HPDE6-E6E7 (cell line): Measurements from ENCODE around the gene PAX7.
A peak's percentile ranks its signal among the peaks of the same experiment; 100 is the strongest.
"Not testable (repeated sequence)": the region's sequence is repeated elsewhere in the genome, so short reads cannot be mapped to it uniquely, and the experiment has no call there.

Experiments used
- DNase-seq: peaks from one replicate; pipeline ENCODE4 v3.0.0; 2011; ENCODE audit warnings: missing footprints; ENCODE audit errors: extremely low spot score

PAX7 gene

DNA sequence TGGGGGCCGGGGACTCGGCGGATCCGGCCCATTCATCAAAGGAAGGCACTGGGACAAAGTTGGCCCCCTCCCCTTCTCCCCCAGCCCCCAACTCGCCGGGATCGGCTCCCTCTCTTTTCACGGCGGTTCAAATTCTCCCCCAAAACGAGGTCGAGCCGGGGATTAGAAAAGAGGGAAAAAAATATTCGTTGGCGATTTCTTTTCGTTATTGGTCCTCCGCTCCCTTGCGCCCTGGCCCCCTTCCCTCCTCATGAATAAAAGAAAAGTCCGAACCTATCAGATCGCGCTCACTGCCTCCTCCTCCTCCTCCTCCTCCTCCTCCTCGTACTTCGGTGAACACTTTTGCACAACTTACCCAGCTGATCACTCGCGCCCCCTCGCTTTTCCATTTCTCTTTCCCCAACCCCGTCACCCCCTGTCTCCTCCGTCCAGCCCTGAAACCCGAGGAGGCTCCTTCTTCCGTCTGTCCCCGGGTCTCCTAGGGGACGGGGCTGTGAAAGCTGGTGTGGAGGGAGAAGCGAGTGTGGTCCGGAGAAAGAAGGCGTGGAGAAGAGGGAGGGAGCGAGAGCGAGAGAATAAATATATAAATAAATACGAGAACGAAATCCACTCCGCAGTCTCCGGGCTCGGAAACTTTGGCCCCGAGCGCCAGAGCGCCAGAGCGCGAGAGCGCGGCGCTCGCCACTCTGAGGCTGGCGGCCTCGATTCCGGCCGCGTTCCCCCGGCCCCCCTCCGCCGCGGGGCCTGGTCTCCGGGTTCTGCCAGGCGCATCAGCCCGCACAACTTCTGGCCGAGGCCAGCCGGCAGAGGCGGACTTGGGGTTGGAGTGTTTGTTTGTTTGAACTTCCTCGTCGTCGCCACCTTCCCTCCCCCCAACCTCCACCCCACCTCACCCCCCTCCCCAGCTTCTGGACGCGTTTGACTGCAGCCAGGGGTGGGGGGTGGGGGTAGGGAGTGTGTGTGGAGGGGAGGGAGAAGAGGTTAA lies at the start of gene PAX7:
Gene PAX7 (plus strand): TSS at position 336 of the 985 bp plus-strand sequence. CDS start 758 bp downstream, outside the sequence.
- no peak for DNase-seq

DNA sequence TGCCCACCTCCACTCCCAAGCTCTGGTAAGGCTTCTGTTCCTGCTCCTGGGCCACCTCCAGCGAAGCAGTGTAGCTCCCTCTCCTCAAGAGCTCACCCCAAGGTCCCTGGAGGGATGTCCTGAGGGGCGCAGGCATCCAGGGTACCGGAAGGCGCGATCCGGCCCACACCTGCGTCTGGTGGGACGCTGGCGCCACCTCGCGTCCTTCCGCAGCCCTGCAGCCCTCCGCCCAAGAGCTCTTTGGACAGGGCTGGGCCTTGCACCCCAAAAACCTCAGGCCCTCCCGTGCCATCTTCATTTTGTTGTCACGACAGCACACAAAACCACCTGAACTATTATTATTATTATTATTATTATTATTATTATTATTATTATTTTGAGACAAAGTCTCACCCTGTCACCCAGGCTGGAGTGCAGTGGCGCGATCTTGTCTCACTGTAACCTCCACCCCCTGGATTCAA lies 49.2 kb upstream of the PAX7 start:
- no peak for DNase-seq

DNA sequence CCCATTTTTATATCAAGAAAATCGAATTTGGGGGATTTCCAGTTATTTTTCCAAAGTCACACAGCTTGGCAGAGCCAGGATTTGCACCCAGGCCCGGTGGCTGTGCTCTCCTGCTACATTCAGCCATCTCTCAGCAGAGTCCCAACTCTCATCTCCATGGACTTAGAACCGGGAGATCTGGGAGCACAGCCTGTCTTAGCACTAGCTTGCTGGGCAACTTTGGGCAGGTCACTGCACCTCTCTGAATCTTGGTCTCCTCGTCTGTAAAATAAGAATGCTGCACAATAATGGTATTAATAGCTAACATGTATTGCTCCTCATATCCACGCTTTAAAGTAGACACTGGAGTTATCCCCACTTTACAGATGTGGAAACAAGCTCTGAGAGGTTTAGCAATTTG lies 47.8 kb upstream of the PAX7 start:
- no peak for DNase-seq

DNA sequence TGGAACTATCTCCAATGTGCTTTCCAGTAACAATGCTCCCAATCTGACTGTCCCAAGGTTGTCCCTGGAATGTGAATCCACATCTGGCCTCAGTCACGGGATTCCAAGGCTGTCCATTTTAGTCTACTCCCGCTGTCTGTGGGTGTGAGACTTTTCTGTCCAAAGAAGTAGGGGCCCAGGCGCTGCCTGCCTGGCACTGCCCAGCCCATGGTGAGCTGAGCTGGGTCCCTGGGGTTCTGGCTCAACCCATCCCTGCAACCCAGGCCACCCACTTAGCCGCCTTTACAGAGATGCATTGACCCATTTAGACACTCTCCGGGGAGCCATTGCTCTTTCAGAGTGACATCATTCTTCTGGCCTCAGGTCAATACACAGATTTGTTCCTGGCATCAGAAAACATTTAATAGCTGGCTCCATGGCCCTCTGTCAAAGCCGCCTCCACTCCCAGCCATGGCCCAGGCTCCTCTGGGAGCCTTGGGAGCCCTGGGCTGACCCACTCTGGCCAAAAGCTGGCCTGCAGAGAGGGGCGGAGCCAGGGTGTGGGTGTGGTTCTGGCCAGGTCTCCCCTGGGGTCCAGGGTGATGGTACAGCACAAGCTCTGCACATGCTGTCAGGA lies 47.2 kb upstream of the PAX7 start:
- DNase-seq, result no peak

DNA sequence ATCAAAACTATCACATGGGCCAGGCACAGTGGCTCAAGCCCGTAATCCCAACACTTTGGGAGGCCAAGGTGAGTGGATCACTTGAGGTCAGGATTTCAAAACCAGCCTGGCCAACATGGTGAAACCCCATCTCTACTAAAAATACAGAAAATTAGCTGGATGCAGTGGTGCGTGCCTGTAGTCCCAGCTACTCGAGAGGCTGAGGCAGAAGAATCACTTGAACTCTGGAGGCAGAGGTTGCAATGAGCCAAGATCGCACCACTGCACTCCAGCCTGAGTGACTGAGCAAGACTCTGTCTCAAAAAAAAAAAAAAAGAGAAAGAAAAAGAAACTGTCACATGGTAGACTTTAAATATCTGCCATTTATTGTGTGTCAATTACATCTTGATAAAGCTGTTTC lies 44.6 kb upstream of the PAX7 start:
- not testable (repeated sequence) for DNase-seq

DNA sequence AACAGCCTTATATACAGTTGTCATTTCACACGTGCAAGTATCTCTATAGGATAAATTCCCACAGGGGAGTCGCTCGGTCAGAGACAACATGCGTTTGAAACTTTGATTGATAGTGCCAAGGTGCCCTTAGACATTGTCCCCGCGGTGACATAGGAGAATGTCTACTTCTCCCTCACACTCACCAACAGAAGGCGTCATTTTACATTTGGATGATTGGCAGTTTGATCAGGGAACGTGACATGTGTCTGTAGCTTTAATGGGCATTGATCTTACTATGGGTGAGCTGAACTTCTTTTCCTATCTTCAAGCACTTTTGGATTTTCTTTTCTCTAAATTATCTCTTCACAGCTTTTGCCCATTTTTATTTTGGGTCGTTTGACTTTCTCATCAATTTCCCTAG lies 42.6 kb upstream of the PAX7 start:
- no peak for DNase-seq

DNA sequence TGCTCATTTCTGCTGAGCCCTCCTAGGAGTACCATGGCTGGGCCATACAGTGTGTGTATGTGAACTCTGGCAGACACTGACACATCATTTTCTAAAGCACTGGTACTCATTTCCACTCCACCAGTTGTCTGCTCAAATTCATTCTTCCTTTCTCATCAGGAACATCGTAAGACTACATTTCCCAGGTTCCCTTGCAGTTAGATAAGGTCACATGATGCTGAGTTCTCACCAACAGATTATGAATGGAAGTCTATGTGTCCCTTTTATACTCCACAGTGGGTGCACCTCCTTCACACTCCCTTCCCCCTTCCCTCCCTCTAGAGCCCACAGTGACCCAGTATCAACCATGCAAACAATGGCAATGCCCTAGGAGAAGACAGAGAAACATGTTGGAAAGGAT lies 38.3 kb upstream of the PAX7 start:
- no peak for DNase-seq

DNA sequence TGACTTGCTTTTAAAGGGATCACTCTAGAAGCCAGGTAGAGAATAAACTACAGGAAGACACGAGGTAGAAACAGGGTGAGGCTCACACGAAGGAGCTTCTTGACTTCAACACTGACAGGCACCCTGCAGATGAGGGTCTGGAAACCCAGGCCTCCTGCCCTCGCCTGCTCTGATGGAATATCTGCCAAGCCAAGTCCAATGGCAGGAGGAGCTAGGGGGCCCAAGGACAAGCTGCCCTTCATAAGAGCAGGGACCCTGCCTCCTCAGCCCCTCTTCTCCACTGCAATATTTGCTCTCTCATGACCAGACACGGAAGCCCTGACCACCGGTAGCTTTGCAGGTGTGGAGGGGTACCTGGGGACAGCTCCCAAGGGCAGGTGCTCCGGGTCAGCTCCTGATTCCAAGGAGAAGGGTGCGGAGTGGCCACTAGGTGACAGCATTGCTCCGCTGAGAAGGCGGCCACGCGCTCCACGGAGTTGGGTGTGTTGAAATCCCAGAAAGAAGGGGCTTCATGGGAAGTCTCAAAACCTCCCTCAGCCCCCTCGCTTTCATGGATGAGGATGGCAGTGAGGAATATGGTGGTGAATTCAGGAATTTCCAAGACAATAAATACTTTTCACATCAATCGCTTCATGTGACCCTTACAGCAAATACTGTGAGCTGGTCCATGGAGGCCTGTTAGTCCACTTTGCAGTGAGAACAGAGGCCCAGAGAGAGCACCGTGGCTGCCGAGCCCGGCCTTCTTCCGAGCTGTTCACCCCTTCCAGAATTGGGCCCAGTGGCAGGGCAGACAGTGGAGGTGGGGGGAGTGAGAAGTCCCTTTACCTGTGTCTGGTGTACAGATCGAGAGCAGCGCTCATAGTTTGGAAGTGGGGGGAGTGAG lies 33.2 kb upstream of the PAX7 start:
- peak; percentile 49 for DNase-seq

DNA sequence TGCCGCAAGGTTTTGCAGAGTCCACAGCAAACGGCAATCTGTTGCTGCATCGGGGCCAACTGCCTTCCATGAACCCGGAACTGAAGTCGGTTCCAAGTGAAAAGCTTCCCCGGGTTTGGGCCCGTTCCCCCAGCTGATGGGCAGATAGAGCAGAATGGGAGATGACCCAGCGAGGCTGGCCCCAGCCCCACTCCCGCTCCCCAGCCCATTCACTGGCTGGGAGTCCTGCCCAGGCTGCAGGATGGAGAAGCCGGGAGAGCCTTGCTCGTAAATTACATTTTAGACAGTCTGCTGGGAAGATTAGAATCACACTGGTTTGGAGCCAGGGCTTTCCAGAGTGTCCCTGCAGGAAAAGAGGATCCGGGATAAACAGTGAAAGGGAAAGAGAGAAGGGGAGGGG lies 31.6 kb upstream of the PAX7 start:
- no peak for DNase-seq

DNA sequence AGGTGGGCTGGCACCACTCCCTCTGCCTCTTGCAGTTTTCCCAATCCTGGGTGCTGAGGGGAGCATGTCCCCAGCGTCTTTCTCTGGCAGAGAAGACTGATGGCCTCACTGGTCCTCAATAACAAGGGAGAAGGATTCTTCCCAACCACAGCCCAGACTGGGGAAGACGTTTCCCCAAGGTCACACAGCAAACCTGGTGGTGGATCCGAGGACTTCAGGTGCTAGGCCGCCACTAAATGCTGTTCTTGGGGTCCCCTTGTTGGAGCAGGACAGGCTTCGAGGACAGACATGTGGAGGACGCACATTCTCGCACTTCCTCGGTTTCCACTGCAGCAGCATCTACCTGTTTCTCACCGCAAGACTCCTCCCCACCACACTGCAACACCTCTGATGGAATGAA lies 30.9 kb upstream of the PAX7 start:
- no peak for DNase-seq

DNA sequence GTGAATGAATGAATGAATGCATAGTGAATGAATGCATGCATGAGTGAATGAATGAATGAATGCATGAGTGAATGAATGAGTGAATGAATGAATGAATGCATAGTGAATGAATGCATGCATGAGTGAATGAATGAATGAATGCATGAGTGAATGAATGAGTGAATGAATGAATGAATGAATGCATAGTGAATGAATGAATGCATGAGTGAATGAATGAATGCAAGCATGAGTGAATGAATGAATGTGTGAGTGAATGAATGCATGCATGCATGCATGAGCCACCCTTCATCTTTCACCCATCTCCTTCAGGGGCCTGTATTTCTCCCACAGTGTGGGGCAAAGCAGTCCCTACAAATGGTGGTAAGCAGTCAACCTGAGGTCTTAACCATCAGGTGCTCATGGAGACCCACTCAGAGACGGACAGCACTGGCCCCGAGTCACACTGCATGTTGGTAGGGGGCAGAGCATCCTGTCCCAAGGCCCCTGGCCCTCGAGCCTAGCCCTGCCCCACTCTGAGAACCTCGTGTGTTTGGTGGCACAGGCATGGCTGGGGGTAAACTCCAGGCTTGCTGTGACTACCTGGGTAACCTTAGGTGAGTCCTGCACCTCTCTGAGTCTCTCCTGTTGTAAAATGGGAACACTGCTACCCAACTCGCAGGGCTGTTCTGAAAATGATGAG lies 28.0 kb upstream of the PAX7 start:
- no peak for DNase-seq

DNA sequence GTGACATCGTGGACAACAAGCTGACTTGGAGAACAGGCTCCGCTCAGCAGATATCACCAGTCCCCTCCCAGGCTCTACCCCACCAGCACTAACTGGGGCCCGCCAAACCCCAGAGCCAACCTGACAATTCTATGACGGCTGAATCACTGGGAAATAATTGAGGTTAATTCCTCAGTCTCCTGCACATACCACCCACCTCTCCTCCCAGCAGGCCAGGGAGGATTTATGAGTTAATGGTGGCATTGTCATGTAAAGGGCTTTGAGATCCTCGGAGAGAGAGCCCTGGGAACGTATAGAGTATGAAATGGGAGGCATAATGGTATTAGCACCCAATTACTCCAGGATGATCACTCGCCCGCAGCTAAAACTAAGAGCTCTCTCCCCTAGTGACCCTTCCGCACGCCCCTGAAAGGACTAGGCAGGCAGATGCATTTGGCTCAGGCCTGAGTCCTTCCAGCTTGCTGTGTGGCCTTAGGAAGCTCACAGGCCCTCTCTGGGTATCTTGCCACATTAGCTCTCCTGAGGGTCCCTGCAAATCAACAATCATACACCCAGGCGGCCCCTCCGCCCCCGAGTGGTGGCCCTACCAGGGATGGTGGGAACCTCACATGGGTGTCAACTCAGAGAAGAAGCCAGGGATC lies 27.3 kb upstream of the PAX7 start:
- DNase-seq, result no peak

DNA sequence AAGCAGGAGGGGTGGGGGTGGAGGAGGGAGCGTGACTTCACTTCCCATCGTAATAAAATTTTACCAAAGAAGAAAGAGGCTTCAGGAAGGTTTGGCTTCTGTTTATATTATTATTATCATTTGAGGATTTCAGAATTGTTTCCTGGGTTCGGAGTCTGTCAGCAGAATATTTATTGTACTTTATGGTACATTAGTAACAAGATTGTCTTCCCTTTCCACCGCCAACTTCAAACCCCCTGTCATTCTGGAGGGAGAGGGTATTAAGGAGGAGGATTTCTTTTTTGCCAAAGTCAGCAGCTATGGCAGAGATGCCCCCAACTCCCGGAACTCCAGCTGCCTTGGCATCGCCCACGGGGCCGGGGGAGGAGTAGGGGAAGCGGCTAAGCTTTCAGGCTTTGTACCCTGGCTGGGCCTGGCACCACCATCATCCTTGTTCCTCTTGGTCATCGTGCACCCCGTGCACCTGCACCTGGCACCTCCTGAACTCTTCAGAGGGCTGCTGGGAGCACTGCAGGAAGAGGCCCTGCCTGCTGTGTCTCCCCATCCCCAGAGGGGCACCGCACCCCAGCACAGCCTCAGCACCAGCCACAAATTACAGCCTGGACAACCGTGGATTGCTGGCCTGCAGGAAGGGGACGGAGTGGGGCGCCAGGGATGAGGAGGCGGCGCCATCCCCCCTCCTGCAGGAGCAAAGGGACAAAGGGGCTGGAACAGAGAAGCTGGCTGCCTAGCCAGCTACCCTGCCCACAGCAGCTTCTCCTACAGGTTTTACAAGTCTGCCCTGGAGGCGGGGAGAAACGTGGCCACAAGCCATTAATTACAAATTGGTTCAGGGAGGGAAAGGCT lies 24.0 kb upstream of the PAX7 start:
- DNase-seq, result no peak

DNA sequence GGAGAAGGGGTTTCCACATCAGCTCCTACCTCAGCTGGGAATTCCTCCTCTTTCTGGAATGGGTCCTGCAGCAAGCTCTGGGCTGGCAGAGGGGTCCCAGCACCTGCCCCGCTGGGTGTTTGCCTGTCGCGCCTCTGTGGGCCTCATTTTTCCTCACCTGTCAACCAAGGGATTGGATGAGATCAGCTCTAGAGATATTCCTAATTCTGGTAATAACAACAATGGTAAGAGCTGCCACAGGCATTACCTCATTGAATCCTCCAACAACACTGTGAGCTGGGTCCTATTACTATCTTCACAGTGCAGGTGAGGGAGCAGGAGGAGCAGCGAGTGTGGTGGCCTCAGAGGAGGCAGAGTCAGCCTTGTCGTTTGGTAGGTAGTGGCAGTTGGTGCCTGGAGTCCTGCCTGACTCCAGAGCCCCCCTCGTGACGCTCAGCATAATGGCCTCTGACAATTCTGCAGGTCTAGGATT lies 23.3 kb upstream of the PAX7 start:
- DNase-seq, result no peak

DNA sequence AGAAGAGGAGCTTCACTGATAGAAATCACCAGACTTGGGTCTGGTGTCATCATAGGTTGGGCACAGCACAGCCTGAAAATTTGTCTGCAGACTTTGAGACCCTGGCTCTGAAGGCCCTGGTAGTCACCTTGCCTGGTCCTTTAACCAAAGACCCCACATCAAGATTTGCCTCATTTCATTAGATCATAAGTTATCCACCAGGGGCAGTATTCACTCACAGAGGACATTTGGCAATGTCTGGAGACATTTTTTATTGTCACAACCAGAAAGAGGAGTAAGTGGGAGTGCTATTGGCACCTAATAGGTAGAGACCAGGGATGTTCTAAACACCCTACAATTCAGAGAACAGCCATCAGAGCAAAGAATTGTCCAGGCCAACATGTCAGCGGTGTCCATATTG lies 22.1 kb upstream of the PAX7 start:
- no peak for DNase-seq

DNA sequence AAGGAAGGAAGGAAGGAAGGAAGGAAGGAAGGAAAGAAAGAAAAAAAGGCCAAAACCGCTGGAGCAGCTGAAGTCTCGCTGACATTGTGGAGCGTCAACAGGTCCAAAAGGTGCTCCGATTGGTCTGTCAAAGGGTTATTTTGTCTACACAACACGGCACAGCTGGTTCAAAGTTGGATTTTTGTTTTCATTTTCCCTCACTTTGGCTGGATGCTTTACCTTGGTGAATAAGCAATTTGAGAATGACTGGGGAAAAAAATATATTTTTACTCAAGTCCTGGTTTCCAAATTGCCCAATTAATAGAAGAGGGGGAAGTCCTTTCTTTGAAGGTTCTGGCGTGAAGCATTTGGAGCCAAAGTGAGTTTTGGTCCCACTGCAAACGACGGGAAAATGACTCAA lies 19.3 kb upstream of the PAX7 start:
- no peak for DNase-seq

DNA sequence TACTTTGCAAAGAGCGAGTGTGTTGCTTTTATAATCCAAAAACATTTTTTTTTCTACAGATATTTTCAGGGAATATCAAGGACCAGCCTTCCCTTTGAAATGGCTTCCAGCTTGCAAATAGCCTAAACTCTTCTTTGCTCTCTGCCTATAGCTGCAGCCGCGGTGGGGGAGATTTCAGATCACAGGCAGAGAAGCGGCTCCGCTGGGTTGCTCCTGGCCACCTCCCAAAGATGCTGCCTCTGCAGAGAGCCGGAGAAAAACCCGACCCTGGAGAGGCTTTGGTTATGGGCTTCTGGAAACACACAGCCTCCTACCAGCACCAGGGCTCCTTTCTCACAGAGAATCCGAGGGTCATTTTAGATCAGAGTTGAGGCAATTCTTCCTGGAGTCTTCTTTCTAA lies 18.6 kb upstream of the PAX7 start:
- DNase-seq, result no peak

DNA sequence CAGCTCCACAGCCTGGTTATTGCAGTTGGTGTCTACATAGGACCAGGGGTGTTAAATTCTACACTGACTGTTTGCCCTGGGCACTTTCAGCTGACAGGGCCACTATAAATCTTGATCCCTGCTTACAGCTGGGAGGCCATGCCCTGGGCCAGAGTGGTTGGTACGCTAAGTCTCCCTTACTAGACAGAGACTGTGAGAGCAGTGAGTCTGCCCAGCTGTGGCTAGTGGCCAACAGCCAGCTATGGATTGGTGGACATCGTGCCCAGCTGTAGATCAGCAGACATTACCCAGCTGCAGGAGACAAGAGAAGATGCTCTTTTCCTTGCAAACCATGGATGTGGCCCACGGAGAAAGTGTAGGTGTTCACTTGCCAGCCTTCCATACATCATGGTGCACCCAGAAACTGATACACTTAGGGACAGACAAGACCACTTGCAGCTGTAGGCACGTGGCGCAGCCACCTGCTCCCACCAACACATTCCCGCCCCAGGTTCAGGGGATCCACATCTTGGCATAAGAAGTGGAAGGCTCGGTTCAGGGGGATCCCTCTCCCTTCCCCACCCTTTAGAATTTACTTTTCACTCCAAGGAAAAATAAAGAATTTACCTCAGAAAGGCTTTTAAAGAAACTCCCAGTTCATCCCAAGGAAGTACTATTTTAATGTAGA lies 16.4 kb upstream of the PAX7 start:
- DNase-seq, result no peak
